ENCODE results near the gene MAB21L4.
A peak's percentile ranks its signal among the peaks of the same experiment; 100 is the strongest.

Gene MAB21L4

GRCh38 chr2:240884221-240884620 lies 11.7 kb downstream of the MAB21L4 start:
- no peak for ATAC-seq (replicated peaks; ENCODE audit: extremely low read depth, poor library complexity, severe bottlenecking)
- H3K9me3 Mint-ChIP-seq, result no peaks in the 10 kb centered on the region
- H3K4me1 Mint-ChIP-seq, result no peaks in the 10 kb centered on the region

GRCh38 chr2:240881913-240882312 lies 14.0 kb downstream of the MAB21L4 start:
- Mint-ChIP-seq H3K4me1 (no peaks in the 10 kb centered on the region), H3K27ac (ENCODE audit: low read depth) (no peak overlapping the region), H3K9me3 (no peaks in the 10 kb centered on the region), H3K4me3 (no peak overlapping the region), H3K36me3 (ENCODE audit: insufficient read depth) (no peaks in the 10 kb centered on the region), H3K27me3 (no peaks in the 10 kb centered on the region)
- ATAC-seq (replicated peaks; ENCODE audit: extremely low read depth, poor library complexity, severe bottlenecking) (peak; percentile 40), DNase-seq (ENCODE audit: low spot score in 2 of 2) (no peak)

More at GRCh38 chr2:240884221-240884620, 11.7 kb downstream of the MAB21L4 start:
- Mint-ChIP-seq H3K27ac (ENCODE audit: low read depth) (no peak overlapping the region), H3K4me3 (no peak overlapping the region), H3K36me3 (ENCODE audit: insufficient read depth) (no peaks in the 10 kb centered on the region), H3K27me3 (no peaks in the 10 kb centered on the region)
- DNase-seq (ENCODE audit: low spot score in 2 of 2), result no peak

- no peak overlapping the region for H3K4me3 Mint-ChIP-seq
- H3K36me3 Mint-ChIP-seq (ENCODE audit: insufficient read depth), result no peaks in the 10 kb centered on the region
- H3K27ac Mint-ChIP-seq (ENCODE audit: low read depth), result no peak overlapping the region
- no peaks in the 10 kb centered on the region for H3K27me3 Mint-ChIP-seq
- H3K4me1 Mint-ChIP-seq, result no peaks in the 10 kb centered on the region
- DNase-seq (ENCODE audit: low spot score in 2 of 2) (no peak), ATAC-seq (replicated peaks; ENCODE audit: extremely low read depth, poor library complexity, severe bottlenecking) (no peak)
- no peaks in the 10 kb centered on the region for H3K9me3 Mint-ChIP-seq
Measured at GRCh38 chr2:240879105-240879504, 16.9 kb downstream of the MAB21L4 start.

GRCh38 chr2:240878341-240878936 lies 17.5 kb downstream of the MAB21L4 start:
- no peaks in the 10 kb centered on the region for H3K9me3 Mint-ChIP-seq
- H3K27ac Mint-ChIP-seq (ENCODE audit: low read depth), result no peak overlapping the region
- ATAC-seq (replicated peaks; ENCODE audit: extremely low read depth, poor library complexity, severe bottlenecking), result no peak
- H3K4me3 Mint-ChIP-seq, result no peak overlapping the region
- H3K36me3 Mint-ChIP-seq (ENCODE audit: insufficient read depth), result no peaks in the 10 kb centered on the region
- DNase-seq (ENCODE audit: low spot score in 2 of 2), result no peak
- no peaks in the 10 kb centered on the region for H3K27me3 Mint-ChIP-seq
- no peaks in the 10 kb centered on the region for H3K4me1 Mint-ChIP-seq

GRCh38 chr2:240877460-240878340 lies 18.3 kb downstream of the MAB21L4 start:
- DNase-seq (ENCODE audit: low spot score in 2 of 2), result no peak
- H3K9me3 Mint-ChIP-seq, result no peaks in the 10 kb centered on the region
- H3K4me3 Mint-ChIP-seq, result no peak overlapping the region
- ATAC-seq (replicated peaks; ENCODE audit: extremely low read depth, poor library complexity, severe bottlenecking), result no peak
- H3K36me3 Mint-ChIP-seq (ENCODE audit: insufficient read depth), result no peaks in the 10 kb centered on the region
- no peaks in the 10 kb centered on the region for H3K4me1 Mint-ChIP-seq
- no peak overlapping the region for H3K27ac Mint-ChIP-seq (ENCODE audit: low read depth)
- H3K27me3 Mint-ChIP-seq, result no peaks in the 10 kb centered on the region

- Mint-ChIP-seq H3K36me3 (ENCODE audit: insufficient read depth) (no peaks in the 10 kb centered on the region), H3K4me1 (no peaks in the 10 kb centered on the region), H3K9me3 (no peaks in the 10 kb centered on the region), H3K27me3 (no peaks in the 10 kb centered on the region), H3K4me3 (no peak overlapping the region), H3K27ac (ENCODE audit: low read depth) (no peak overlapping the region)
- ATAC-seq (replicated peaks; ENCODE audit: extremely low read depth, poor library complexity, severe bottlenecking) (no peak), DNase-seq (ENCODE audit: low spot score in 2 of 2) (no peak)
Measured at GRCh38 chr2:240876475-240877251, 19.3 kb downstream of the MAB21L4 start.

- H3K27me3 Mint-ChIP-seq, result no peaks in the 10 kb centered on the region
Measured at GRCh38 chr2:240876035-240876474, 19.9 kb downstream of the MAB21L4 start.

GRCh38 chr2:240875228-240876034 lies 20.5 kb downstream of the MAB21L4 start:
- ATAC-seq (replicated peaks; ENCODE audit: extremely low read depth, poor library complexity, severe bottlenecking) (no peak), DNase-seq (ENCODE audit: low spot score in 2 of 2) (no peak)
- Mint-ChIP-seq H3K27me3 (peaks cover 1% of the 10 kb centered on the region), H3K4me1 (no peaks in the 10 kb centered on the region), H3K36me3 (ENCODE audit: insufficient read depth) (no peaks in the 10 kb centered on the region), H3K4me3 (no peak overlapping the region), H3K9me3 (no peaks in the 10 kb centered on the region), H3K27ac (ENCODE audit: low read depth) (no peak overlapping the region)

More at GRCh38 chr2:240876035-240876474, 19.9 kb downstream of the MAB21L4 start:
- Mint-ChIP-seq H3K4me1 (no peaks in the 10 kb centered on the region), H3K4me3 (no peak overlapping the region), H3K36me3 (ENCODE audit: insufficient read depth) (no peaks in the 10 kb centered on the region), H3K27ac (ENCODE audit: low read depth) (no peak overlapping the region), H3K9me3 (no peaks in the 10 kb centered on the region)
- DNase-seq (ENCODE audit: low spot score in 2 of 2) (no peak), ATAC-seq (replicated peaks; ENCODE audit: extremely low read depth, poor library complexity, severe bottlenecking) (no peak)

- no peak for ATAC-seq (replicated peaks; ENCODE audit: extremely low read depth, poor library complexity, severe bottlenecking)
- no peaks in the 10 kb centered on the region for H3K9me3 Mint-ChIP-seq
- H3K4me3 Mint-ChIP-seq, result no peak overlapping the region
- no peak overlapping the region for H3K27ac Mint-ChIP-seq (ENCODE audit: low read depth)
- H3K27me3 Mint-ChIP-seq, result peaks cover 8% of the 10 kb centered on the region
- H3K4me1 Mint-ChIP-seq, result no peaks in the 10 kb centered on the region
- no peak for DNase-seq (ENCODE audit: low spot score in 2 of 2)
- no peaks in the 10 kb centered on the region for H3K36me3 Mint-ChIP-seq (ENCODE audit: insufficient read depth)
Measured at GRCh38 chr2:240874715-240875227, 21.2 kb downstream of the MAB21L4 start.

- H3K27ac Mint-ChIP-seq (ENCODE audit: low read depth), result no peak overlapping the region
Measured at GRCh38 chr2:240873805-240874714, 21.9 kb downstream of the MAB21L4 start.

GRCh38 chr2:240873098-240873788 lies 22.7 kb downstream of the MAB21L4 start:
- ATAC-seq (replicated peaks; ENCODE audit: extremely low read depth, poor library complexity, severe bottlenecking) (no peak), DNase-seq (ENCODE audit: low spot score in 2 of 2) (no peak)
- no peaks in the 10 kb centered on the region for H3K36me3 Mint-ChIP-seq (ENCODE audit: insufficient read depth)
- H3K9me3 Mint-ChIP-seq, result no peaks in the 10 kb centered on the region
- no peak overlapping the region for H3K27ac Mint-ChIP-seq (ENCODE audit: low read depth)
- H3K4me3 Mint-ChIP-seq, result no peak overlapping the region
- H3K4me1 Mint-ChIP-seq, result no peaks in the 10 kb centered on the region
- H3K27me3 Mint-ChIP-seq, result peaks cover 16% of the 10 kb centered on the region

More at GRCh38 chr2:240873805-240874714, 21.9 kb downstream of the MAB21L4 start:
- Mint-ChIP-seq H3K4me1 (no peaks in the 10 kb centered on the region), H3K9me3 (no peaks in the 10 kb centered on the region), H3K36me3 (ENCODE audit: insufficient read depth) (no peaks in the 10 kb centered on the region), H3K27me3 (peaks cover 15% of the 10 kb centered on the region), H3K4me3 (no peak overlapping the region)
- ATAC-seq (replicated peaks; ENCODE audit: extremely low read depth, poor library complexity, severe bottlenecking) (no peak), DNase-seq (ENCODE audit: low spot score in 2 of 2) (no peak)

All from central memory CD8-positive, alpha-beta T cell (primary cell).